A673 (cell line): ENCODE data around the gene HSH2D. TPM values are rescaled to one million over a fixed set of nuclear protein-coding genes. Genes with fewer than 3 reads are reported as not detected.

Experiments
- BruUV-seq: library from RNA; stranded (reverse); fragments of 400-500 nt; replicated peaks from 2 replicates; lab custom pipeline; 2021; lab: Mats Ljungman, UMichigan
- CTCF ChIA-PET: fragments of 300-600 bp; sonication (Branson Sonifier 250); formaldehyde crosslinking; loops from one replicate; lab custom pipeline; 2022; ENCODE audit warnings: antibody characterized with exemption; lab: Charles Lee
- POLR2A ChIA-PET: fragments of 300-600 bp; sonication (Branson Sonifier 250); formaldehyde crosslinking; loops from one replicate; lab custom pipeline; 2022; ENCODE audit warnings: antibody characterized with exemption; ENCODE audit not compliant: low non-redundant PET; lab: Charles Lee
- DNase-seq: peaks from one replicate; pipeline ENCODE4 v3.0.0-alpha.2; 2015; ENCODE audit warnings: low spot score
- H3K27ac ChIP-seq: fragments of 200-600 bp; sonication (generic); 2 replicates; pipeline ENCODE4 v1.5.1; 2016; ENCODE audit warnings: mixed run types, low read depth, mild to moderate bottlenecking, mixed read lengths, antibody characterized with exemption, low read length; ENCODE audit not compliant: poor library complexity, severe bottlenecking
- H3K27me3 ChIP-seq: fragments of 200-600 bp; sonication (generic); replicated peaks from 2 replicates; pipeline ENCODE4 v1.6.1; 2017; ENCODE audit warnings: mixed run types, low read depth, mild to moderate bottlenecking, mixed read lengths, antibody characterized with exemption, low read length; ENCODE audit not compliant: insufficient read depth, poor library complexity
- H3K36me3 ChIP-seq: fragments of 200-600 bp; sonication (generic); 2 replicates; pipeline ENCODE4 v1.6.1; 2016; ENCODE audit warnings: mixed run types, mild to moderate bottlenecking, mixed read lengths, antibody characterized with exemption, low read length; ENCODE audit not compliant: insufficient read depth, poor library complexity, severe bottlenecking
- H3K4me1 ChIP-seq: fragments of 200-600 bp; sonication (generic); 2 replicates; pipeline ENCODE4 v1.6.1; 2017; ENCODE audit warnings: mixed run types, mild to moderate bottlenecking, mixed read lengths, antibody characterized with exemption, low read length; ENCODE audit not compliant: insufficient read depth, poor library complexity, severe bottlenecking
- H3K4me3 ChIP-seq: fragments of 200-600 bp; sonication (generic); 2 replicates; pipeline ENCODE4 v1.5.1; 2016; ENCODE audit warnings: low read depth, mixed run types, mild to moderate bottlenecking, mixed read lengths, low read length; ENCODE audit not compliant: poor library complexity, severe bottlenecking
- H3K9me3 ChIP-seq: fragments of 200-600 bp; sonication (generic); 2 replicates; pipeline ENCODE4 v1.6.1; 2016; ENCODE audit warnings: mixed run types, low read depth, mild to moderate bottlenecking, mixed read lengths, antibody characterized with exemption, low read length; ENCODE audit not compliant: poor library complexity, severe bottlenecking
- CTCF ChIP-seq: fragments of 300-800, 200-600 bp; sonication (generic); conservative IDR thresholded peaks from 2 replicates; pipeline ENCODE4 v1.5.1; 2017; ENCODE audit warnings: low read depth, mild to moderate bottlenecking, antibody characterized with exemption, low read length, moderate library complexity, mixed read lengths
- EZH2 ChIP-seq: fragments of 200-600 bp; sonication (generic); IDR thresholded peaks from 2 replicates; pipeline ENCODE4 v1.6.1; 2017; ENCODE audit warnings: borderline replicate concordance, low read depth, mild to moderate bottlenecking, mixed read lengths, antibody characterized with exemption, low read length; ENCODE audit not compliant: poor library complexity, severe bottlenecking
- intact Hi-C: fragments of 100-400 bp; cut with micrococcal nuclease; formaldehyde crosslinking; loops from one replicate; pipeline ENCODE4 v1.10.0; 2022; ENCODE audit not compliant: unreplicated experiment
- total RNA-seq: library from RNA; stranded (reverse); gene quantifications from 2 replicates; pipeline ENCODE4 v1.2.3, GENCODE V29; 2021

Gene HSH2D
- total RNA-seq, 1 experiment from 2014 or later: not detected

GRCh38 chr19:16113727-16114126 is 29.8 kb upstream of the HSH2D start:
- TF ChIP-seq CTCF (no peak), EZH2 (no peak)
- ChIA-PET POLR2A (no interaction called here), CTCF (no interaction called here)
- DNase-seq: peak; percentile 35
- Histone ChIP-seq H3K4me3 (no peak overlapping the region), H3K36me3 (peaks cover 12% of the 10 kb centered on the region), H3K9me3 (no peaks in the 10 kb centered on the region), H3K27ac (no peak overlapping the region), H3K27me3 (no peaks in the 10 kb centered on the region), H3K4me1 (peaks cover 17% of the 10 kb centered on the region)
- intact Hi-C loops: no loop called here
- no TSS peak for BruUV-seq

GRCh38 chr19:16115301-16116039 is 28.0 kb upstream of the HSH2D start:
- intact Hi-C loops: no loop called here
- POLR2A ChIA-PET: no interaction called here
- Histone ChIP-seq H3K9me3 (no peaks in the 10 kb centered on the region), H3K36me3 (peaks cover 19% of the 10 kb centered on the region), H3K4me3 (no peak overlapping the region), H3K27ac (no peak overlapping the region), H3K4me1 (peaks cover 17% of the 10 kb centered on the region), H3K27me3 (no peaks in the 10 kb centered on the region)
- CTCF ChIA-PET: no interaction called here
- BruUV-seq: no TSS peak
- no peak for DNase-seq
- TF ChIP-seq EZH2: no peak
- TF ChIP-seq CTCF: no peak

- BruUV-seq: no TSS peak
Measured at GRCh38 chr19:16116067-16116466, 27.4 kb upstream of the HSH2D start.

More at GRCh38 chr19:16116067-16116466, 27.4 kb upstream of the HSH2D start:
- Histone ChIP-seq H3K27me3 (no peaks in the 10 kb centered on the region), H3K4me1 (peaks cover 12% of the 10 kb centered on the region), H3K36me3 (peaks cover 19% of the 10 kb centered on the region), H3K9me3 (no peaks in the 10 kb centered on the region), H3K4me3 (no peak overlapping the region), H3K27ac (no peak overlapping the region)
- TF ChIP-seq EZH2: no peak
- no peak for TF ChIP-seq CTCF
- ChIA-PET POLR2A (no interaction called here), CTCF (no interaction called here)
- DNase-seq: no peak
- intact Hi-C loops: no loop called here
